B cell (primary cell): ENCODE data around the gene NRM. TPM values are rescaled to one million over a fixed set of nuclear protein-coding genes. Genes with fewer than 3 reads are reported as not detected.

Experiments
- ATAC-seq: fragments of 200-7000 bp; cut with Tn5 transposase; one replicate; pipeline ENCODE4 v1.10.0; 2021; ENCODE audit warnings: low read depth, mild to moderate bottlenecking, moderate number of reproducible peaks, moderate library complexity
- CTCF ChIA-PET: fragments of 350-600 bp; sonication (Branson Sonifier 250); formaldehyde crosslinking; loops from one replicate; lab custom pipeline; 2021; ENCODE audit warnings: antibody characterized with exemption, inconsistent platforms; lab: Charles Lee
- POLR2A ChIA-PET: fragments of 350-600 bp; sonication (Branson Sonifier 250); formaldehyde crosslinking; loops from one replicate; lab custom pipeline; 2021; ENCODE audit warnings: antibody characterized with exemption; lab: Charles Lee
- DNase-seq: peaks from one replicate; pipeline ENCODE4 v3.0.0; 2013
- H2AFZ ChIP-seq: 2 replicates; pipeline ENCODE4 v1.6.1; 2012; ENCODE audit warnings: mild to moderate bottlenecking, low read depth, low read length; ENCODE audit not compliant: insufficient read depth, poor library complexity, severe bottlenecking
- H3K27ac ChIP-seq, 2 donors: 1 replicate in 1 of 2; 2 replicates in 1 of 2; pipeline ENCODE4 v1.5.1; 2012 to 2013; ENCODE audit warnings: low read length in 2 of 2, mild to moderate bottlenecking in 2 of 2, moderate library complexity in 1 of 2
- H3K27me3 ChIP-seq, 4 experiments: fragments of 200-600 bp in 1 of 4; sonication (generic) in 1 of 4; replicated peaks in 1 of 4; 1 replicate in 2 of 4; 2 replicates in 2 of 4; pipeline versions ENCODE4 v1.6.1 to v1.7.0; 2013 to 2016; ENCODE audit warnings: low read length in 3 of 4, mild to moderate bottlenecking in 2 of 4, mixed read lengths in 1 of 4, moderate library complexity in 1 of 4; ENCODE audit not compliant: insufficient read depth in 4 of 4, control insufficient read depth in 3 of 4; ENCODE audit errors: control extremely low read depth in 1 of 4
- H3K36me3 ChIP-seq, 2 experiments: replicated peaks in 1 of 2; 1 replicate in 1 of 2; 2 replicates in 1 of 2; pipeline versions ENCODE4 v1.6.1 to v1.7.1; 2013; ENCODE audit warnings: low read length in 1 of 2; ENCODE audit not compliant: insufficient read depth in 2 of 2, control insufficient read depth in 1 of 2; ENCODE audit errors: control extremely low read depth in 1 of 2, extremely low read depth in 1 of 2
- H3K4me1 ChIP-seq, 2 donors: fragments of 200-600 bp in 1 of 2; sonication (generic) in 1 of 2; 1 replicate in 1 of 2; 2 replicates in 1 of 2; pipeline versions ENCODE4 v1.5.1 to v1.6.1; 2013 to 2017; ENCODE audit warnings: low read length in 2 of 2; ENCODE audit not compliant: control insufficient read depth in 2 of 2, insufficient read depth in 2 of 2
- H3K4me2 ChIP-seq: replicated peaks from 2 replicates; pipeline ENCODE3; 2012; ENCODE audit warnings: mild to moderate bottlenecking, low read depth, low read length; ENCODE audit not compliant: poor library complexity, severe bottlenecking
- H3K4me3 ChIP-seq, 5 experiments: fragments of 200-600 bp in 1 of 5; sonication (generic) in 1 of 5; 1 replicate in 3 of 5; 2 replicates in 2 of 5; pipeline versions ENCODE4 v1.5.1 to v1.7.0; 2011 to 2016; ENCODE audit warnings: low read length in 4 of 5, mild to moderate bottlenecking in 4 of 5, low read depth in 2 of 5, control low read depth in 1 of 5, moderate library complexity in 1 of 5; ENCODE audit not compliant: insufficient read depth in 1 of 5; ENCODE audit errors: control extremely low read depth in 1 of 5, extremely low read depth in 1 of 5
- H3K79me2 ChIP-seq: fragments of 200-600 bp; sonication (generic); one replicate; pipeline ENCODE4 v1.6.0; 2016; ENCODE audit warnings: low read length; ENCODE audit not compliant: control insufficient read depth, insufficient read depth
- H3K9ac ChIP-seq: fragments of 200-600 bp; sonication (generic); 2 replicates; pipeline ENCODE4 v1.6.1; 2017; ENCODE audit warnings: mild to moderate bottlenecking, low read length, moderate library complexity
- H3K9me3 ChIP-seq, 3 donors: one replicate each; pipeline versions ENCODE4 v1.6.1 to v1.7.1; 2013; ENCODE audit warnings: low read length in 2 of 3; ENCODE audit not compliant: control insufficient read depth in 2 of 3, insufficient read depth in 1 of 3; ENCODE audit errors: control extremely low read depth in 1 of 3
- H4K20me1 ChIP-seq: 2 replicates; pipeline ENCODE4 v1.6.0; 2012; ENCODE audit warnings: mild to moderate bottlenecking, low read length; ENCODE audit not compliant: insufficient read depth, control insufficient read depth, poor library complexity, severe bottlenecking
- H3K27ac Mint-ChIP-seq: one replicate; pipeline ENCODE4 v1.8.0; 2021; ENCODE audit warnings: mixed read lengths
- H3K27me3 Mint-ChIP-seq: one replicate; pipeline ENCODE4 v1.8.0; 2021; ENCODE audit warnings: mixed read lengths
- H3K4me1 Mint-ChIP-seq: one replicate; pipeline ENCODE4 v1.8.0; 2021; ENCODE audit warnings: mixed read lengths
- H3K4me3 Mint-ChIP-seq: one replicate; pipeline ENCODE4 v1.8.0; 2021; ENCODE audit warnings: mixed read lengths
- H3K9me3 Mint-ChIP-seq: one replicate; pipeline ENCODE4 v1.8.0; 2022; ENCODE audit warnings: mixed read lengths; ENCODE audit not compliant: insufficient read depth
- CTCF ChIP-seq: fragments of 200-600 bp; IDR thresholded peaks from one replicate; pipeline ENCODE4 v1.8.0; 2022; ENCODE audit warnings: antibody characterized with exemption, mild to moderate bottlenecking
- EZH2 ChIP-seq: IDR thresholded peaks from 2 replicates; pipeline ENCODE4 v1.6.1; 2012; ENCODE audit warnings: borderline replicate concordance, low read depth, mild to moderate bottlenecking, moderate library complexity, low read length; ENCODE audit not compliant: insufficient read depth, poor library complexity, severe bottlenecking
- WGBS: methylation state at CpG from one replicate; pipeline ENCODE4 v1.1.5; 2013; ENCODE audit warnings: missing lambda C conversion rate; ENCODE audit not compliant: insufficient coverage; 5-methylcytosine and 5-hydroxymethylcytosine counted together
- intact Hi-C: fragments of 100-400 bp; cut with micrococcal nuclease; formaldehyde crosslinking; loops from one replicate; pipeline ENCODE4 v1.10.0; 2022
- polyA plus RNA-seq: library from polyadenylated mRNA; depleted of rRNA; stranded (reverse); fragments of >200 nt; gene quantifications from 2 replicates; pipeline ENCODE4 v1.2.3, GENCODE V29; 2012
- total RNA-seq, 2 donors: library from RNA; stranded (reverse); fragments of 120-200 nt in 1 of 2; gene quantifications; 1 replicate in 1 of 2; 2 replicates in 1 of 2; pipeline versions ENCODE4 v1.2.3 to v1.2.4, GENCODE V29; 2013 to 2022

NRM gene
- total and polyA plus RNA-seq, 2 donors (not counting 1 experiment from before 2014, with no cell fraction given): 24.9 to 26.0 TPM

GRCh38 chr6:30726506-30727413, 36.0 kb upstream of the NRM start:
- no peaks in the 10 kb centered on the region for H3K27me3 ChIP-seq
- no peak for TF ChIP-seq CTCF
- TF ChIP-seq EZH2: no peak
- no peak overlapping the region for H3K4me2 ChIP-seq
- H3K9me3 Mint-ChIP-seq: no peaks in the 10 kb centered on the region
- peaks cover 6 to 60% of the 10 kb centered on the region in 2 experiments for H3K36me3 ChIP-seq
- H3K4me1 ChIP-seq: peaks cover 22 to 30% of the 10 kb centered on the region in 2 donors
- no peaks in the 10 kb centered on the region for H3K27me3 Mint-ChIP-seq
- H3K4me3 ChIP-seq: no peak overlapping the region
- peaks cover 48% of the 10 kb centered on the region for H3K4me1 Mint-ChIP-seq
- no peak overlapping the region for H2AFZ ChIP-seq
- H3K27ac ChIP-seq: peak overlapping the region in 1 of 2 donors; percentile 37
- H3K9me3 ChIP-seq: no peaks in the 10 kb centered on the region
- WGBS: 89% methylated on average over 7 of the region's 11 CpGs
- H3K79me2 ChIP-seq: peaks cover 89% of the 10 kb centered on the region
- peak overlapping the region; percentile 38 for H3K27ac Mint-ChIP-seq
- H3K9ac ChIP-seq: no peak overlapping the region
- intact Hi-C loops: no loop called here
- no peak overlapping the region for H3K4me3 Mint-ChIP-seq
- DNase-seq (no peak), ATAC-seq (no peak)
- ChIA-PET CTCF (interaction anchor here (0.8 to 22.5 kb wide), 8 partner anchors 9 to 244 kb away, joined by 3 to 963 read pairs (median 4); partner anchors contain the start of gene DHX16), POLR2A (interaction anchor here (0.7 to 1.5 kb wide), 3 partner anchors 48 to 236 kb away, joined by 3 to 13 read pairs (median 3); no protein-coding TSS in a partner anchor)
- peaks cover 40% of the 10 kb centered on the region for H4K20me1 ChIP-seq
